Glutamatergic neuron (in vitro differentiated cells): Measurements from ENCODE around the gene PSIP1. TPM values are rescaled to one million over a fixed set of nuclear protein-coding genes. Genes with fewer than 3 reads are reported as not detected.

Source experiments
- DNase-seq: peaks from one replicate; pipeline ENCODE4 v3.0.0; 2022
- H3K27ac Mint-ChIP-seq: one replicate; pipeline ENCODE4 v1.8.0; 2020; ENCODE audit warnings: mild to moderate bottlenecking, mixed read lengths, inconsistent platforms; ENCODE audit not compliant: unreplicated experiment
- H3K27me3 Mint-ChIP-seq: one replicate; pipeline ENCODE4 v1.8.0; 2020; ENCODE audit warnings: mild to moderate bottlenecking, moderate library complexity, mixed read lengths, inconsistent platforms; ENCODE audit not compliant: unreplicated experiment
- H3K36me3 Mint-ChIP-seq: one replicate; pipeline ENCODE4 v1.8.0; 2020; ENCODE audit warnings: mild to moderate bottlenecking, mixed read lengths, inconsistent platforms; ENCODE audit not compliant: unreplicated experiment
- H3K4me1 Mint-ChIP-seq: one replicate; pipeline ENCODE4 v1.8.0; 2020; ENCODE audit warnings: mild to moderate bottlenecking, low read depth, mixed read lengths, inconsistent platforms; ENCODE audit not compliant: unreplicated experiment
- H3K4me3 Mint-ChIP-seq: one replicate; pipeline ENCODE4 v1.8.0; 2020; ENCODE audit warnings: mild to moderate bottlenecking, mixed read lengths, inconsistent platforms; ENCODE audit not compliant: unreplicated experiment
- H3K9me3 Mint-ChIP-seq: one replicate; pipeline ENCODE4 v1.8.0; 2020; ENCODE audit warnings: mild to moderate bottlenecking, moderate library complexity, mixed read lengths, inconsistent platforms; ENCODE audit not compliant: unreplicated experiment
- total RNA-seq: library from RNA; stranded (reverse); fragmentation: NEBNext Ultra II Directional; extraction: Animal tissue kit (Norgen Biotek cat#: 25700); gene quantifications from one replicate; pipeline ENCODE4 v1.2.1, GENCODE V29; 2021; ENCODE audit not compliant: unreplicated experiment
- TF ChIP-seq, protein P1 (sequence below): fragments of 200-600 bp; sonication (generic); IDR thresholded peaks from one replicate; pipeline ENCODE4 v1.5.0; 2021; ENCODE audit not compliant: partially characterized antibody, unreplicated experiment

Gene PSIP1
- total RNA-seq, 1 donor from 2014 or later = 114 TPM

DNA sequence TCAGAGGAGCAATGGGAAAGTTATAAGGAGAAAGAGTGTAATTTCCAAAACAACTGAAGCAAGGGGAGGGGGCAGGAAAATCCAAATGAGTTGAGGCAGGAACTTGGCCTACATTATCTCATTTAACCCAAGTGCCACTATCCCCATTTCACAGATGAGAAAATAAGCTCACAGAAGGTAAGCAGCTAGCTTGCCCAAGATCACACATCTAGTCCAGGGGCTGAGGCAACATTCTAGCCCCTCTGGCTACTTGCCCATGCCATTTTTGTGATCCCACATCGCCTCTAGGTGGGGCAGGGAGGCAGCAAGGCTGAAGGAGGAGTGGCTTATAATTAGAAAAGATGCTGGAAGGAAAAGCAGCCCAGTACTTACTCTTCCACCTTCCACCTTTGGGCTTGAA, 2.6 kb upstream of the PSIP1 start:
- Mint-ChIP-seq H3K27me3 (peaks cover 8% of the 10 kb centered on the region), H3K9me3 (peaks cover 14% of the 10 kb centered on the region), H3K4me3 (no peak overlapping the region), H3K36me3 (no peaks in the 10 kb centered on the region), H3K27ac (no peak overlapping the region), H3K4me1 (peaks cover 7% of the 10 kb centered on the region)
- peak; percentile 26 for DNase-seq
- TF ChIP-seq, protein P1, sequence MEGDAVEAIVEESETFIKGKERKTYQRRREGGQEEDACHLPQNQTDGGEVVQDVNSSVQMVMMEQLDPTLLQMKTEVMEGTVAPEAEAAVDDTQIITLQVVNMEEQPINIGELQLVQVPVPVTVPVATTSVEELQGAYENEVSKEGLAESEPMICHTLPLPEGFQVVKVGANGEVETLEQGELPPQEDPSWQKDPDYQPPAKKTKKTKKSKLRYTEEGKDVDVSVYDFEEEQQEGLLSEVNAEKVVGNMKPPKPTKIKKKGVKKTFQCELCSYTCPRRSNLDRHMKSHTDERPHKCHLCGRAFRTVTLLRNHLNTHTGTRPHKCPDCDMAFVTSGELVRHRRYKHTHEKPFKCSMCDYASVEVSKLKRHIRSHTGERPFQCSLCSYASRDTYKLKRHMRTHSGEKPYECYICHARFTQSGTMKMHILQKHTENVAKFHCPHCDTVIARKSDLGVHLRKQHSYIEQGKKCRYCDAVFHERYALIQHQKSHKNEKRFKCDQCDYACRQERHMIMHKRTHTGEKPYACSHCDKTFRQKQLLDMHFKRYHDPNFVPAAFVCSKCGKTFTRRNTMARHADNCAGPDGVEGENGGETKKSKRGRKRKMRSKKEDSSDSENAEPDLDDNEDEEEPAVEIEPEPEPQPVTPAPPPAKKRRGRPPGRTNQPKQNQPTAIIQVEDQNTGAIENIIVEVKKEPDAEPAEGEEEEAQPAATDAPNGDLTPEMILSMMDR = no peak

DNA sequence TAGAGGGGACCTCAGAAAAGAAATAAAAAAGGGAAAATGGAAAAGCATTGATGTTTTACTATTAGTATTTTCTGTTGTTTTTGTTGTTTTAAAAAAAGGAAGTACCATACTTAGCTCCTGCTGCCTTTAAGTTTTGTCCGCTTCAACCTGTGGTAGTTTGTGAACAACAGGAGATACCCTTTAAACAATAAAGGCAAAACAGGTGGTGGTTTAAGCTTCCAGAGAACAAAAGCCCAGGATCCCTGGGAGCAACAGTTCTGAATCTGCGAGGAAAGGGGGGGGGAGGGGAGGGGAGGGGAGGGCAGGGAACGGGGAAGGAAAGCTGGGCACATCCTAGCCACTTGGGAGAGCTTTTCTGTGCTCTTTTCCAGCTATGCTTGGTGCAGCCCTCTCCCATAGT, 2.1 kb upstream of the PSIP1 start:
- TF ChIP-seq, protein P1 = no peak
- no peak for DNase-seq
- Mint-ChIP-seq H3K4me1 (peaks cover 9% of the 10 kb centered on the region), H3K36me3 (no peaks in the 10 kb centered on the region), H3K27me3 (peaks cover 8% of the 10 kb centered on the region), H3K27ac (no peak overlapping the region), H3K9me3 (peaks cover 14% of the 10 kb centered on the region), H3K4me3 (no peak overlapping the region)

DNA sequence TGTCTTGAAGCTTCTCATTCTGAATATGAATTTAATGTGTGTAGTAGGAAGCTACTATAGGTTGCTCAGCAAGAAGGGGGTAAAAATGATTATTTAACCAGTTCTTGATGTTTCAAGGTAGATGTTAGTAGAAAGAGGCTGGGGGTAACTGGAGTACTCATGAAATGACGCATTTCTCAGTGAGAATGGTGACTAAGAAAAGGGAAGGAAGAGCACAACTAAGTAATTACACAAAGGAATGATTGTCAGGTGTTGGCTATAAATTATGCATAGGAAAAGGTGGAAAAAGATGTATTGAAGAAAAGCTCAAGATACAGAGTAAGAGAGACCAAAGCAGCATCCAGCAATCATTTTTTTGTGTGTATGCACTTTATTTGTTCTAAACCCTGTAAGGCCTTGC, 1.4 kb upstream of the PSIP1 start:
- peaks cover 8% of the 10 kb centered on the region for H3K27me3 Mint-ChIP-seq
- peak overlapping the region; percentile 4 for H3K4me3 Mint-ChIP-seq
- peaks cover 11% of the 10 kb centered on the region for H3K9me3 Mint-ChIP-seq
- TF ChIP-seq, protein P1 = no peak
- no peak for DNase-seq
- peaks cover 12% of the 10 kb centered on the region for H3K4me1 Mint-ChIP-seq
- peak overlapping the region; percentile 18 for H3K27ac Mint-ChIP-seq
- H3K36me3 Mint-ChIP-seq = no peaks in the 10 kb centered on the region

- Mint-ChIP-seq H3K9me3 (peaks cover 9% of the 10 kb centered on the region), H3K36me3 (no peaks in the 10 kb centered on the region), H3K4me1 (peaks cover 12% of the 10 kb centered on the region), H3K27me3 (peaks cover 8% of the 10 kb centered on the region), H3K4me3 (peak overlapping the region; percentile 94), H3K27ac (peak overlapping the region; percentile 93)
- TF ChIP-seq, protein P1 = no peak
- peak; percentile 78 for DNase-seq
Observed at GRCh38 chr9:15509931-15510788, 610 bp downstream of the PSIP1 start.

DNA sequence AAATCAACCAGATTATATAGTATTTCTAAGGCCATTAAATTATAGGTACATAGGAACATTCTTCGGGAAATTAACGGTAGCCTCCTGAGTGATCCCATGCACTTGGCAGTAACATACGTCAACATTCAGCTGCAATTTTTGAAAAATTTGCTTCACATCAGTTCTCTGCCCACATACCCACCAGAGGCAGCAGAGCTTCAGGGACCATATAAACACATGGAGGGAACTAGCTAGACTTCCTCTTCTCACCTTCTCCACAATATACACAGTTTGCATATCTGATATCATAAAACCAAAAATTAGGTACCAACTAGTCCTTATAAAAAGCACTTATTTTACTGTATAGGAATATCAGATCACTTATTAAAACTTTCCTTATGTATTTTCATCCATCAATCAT, 4.8 kb downstream of the PSIP1 start:
- peaks cover 3% of the 10 kb centered on the region for H3K27me3 Mint-ChIP-seq
- no peaks in the 10 kb centered on the region for H3K36me3 Mint-ChIP-seq
- H3K4me3 Mint-ChIP-seq = no peak overlapping the region
- peaks cover 5% of the 10 kb centered on the region for H3K9me3 Mint-ChIP-seq
- DNase-seq = no peak
- TF ChIP-seq, protein P1 = no peak
- no peak overlapping the region for H3K27ac Mint-ChIP-seq
- peaks cover 14% of the 10 kb centered on the region for H3K4me1 Mint-ChIP-seq
